ENCODE measurements around the gene MCCC1. TPM values are rescaled to one million over a fixed set of nuclear protein-coding genes. Genes with fewer than 3 reads are reported as not detected.
A peak's percentile ranks its signal among the peaks of the same experiment; 100 is the strongest.
"Not testable (repeated sequence)": the region's sequence is repeated elsewhere in the genome, so short reads cannot be mapped to it uniquely, and the experiment has no call there.

Gene MCCC1
- total RNA-seq (2014; rRNA removed; shearing (Covaris generic)) = 13.9 and 24.9 TPM in 2 replicates

DNA sequence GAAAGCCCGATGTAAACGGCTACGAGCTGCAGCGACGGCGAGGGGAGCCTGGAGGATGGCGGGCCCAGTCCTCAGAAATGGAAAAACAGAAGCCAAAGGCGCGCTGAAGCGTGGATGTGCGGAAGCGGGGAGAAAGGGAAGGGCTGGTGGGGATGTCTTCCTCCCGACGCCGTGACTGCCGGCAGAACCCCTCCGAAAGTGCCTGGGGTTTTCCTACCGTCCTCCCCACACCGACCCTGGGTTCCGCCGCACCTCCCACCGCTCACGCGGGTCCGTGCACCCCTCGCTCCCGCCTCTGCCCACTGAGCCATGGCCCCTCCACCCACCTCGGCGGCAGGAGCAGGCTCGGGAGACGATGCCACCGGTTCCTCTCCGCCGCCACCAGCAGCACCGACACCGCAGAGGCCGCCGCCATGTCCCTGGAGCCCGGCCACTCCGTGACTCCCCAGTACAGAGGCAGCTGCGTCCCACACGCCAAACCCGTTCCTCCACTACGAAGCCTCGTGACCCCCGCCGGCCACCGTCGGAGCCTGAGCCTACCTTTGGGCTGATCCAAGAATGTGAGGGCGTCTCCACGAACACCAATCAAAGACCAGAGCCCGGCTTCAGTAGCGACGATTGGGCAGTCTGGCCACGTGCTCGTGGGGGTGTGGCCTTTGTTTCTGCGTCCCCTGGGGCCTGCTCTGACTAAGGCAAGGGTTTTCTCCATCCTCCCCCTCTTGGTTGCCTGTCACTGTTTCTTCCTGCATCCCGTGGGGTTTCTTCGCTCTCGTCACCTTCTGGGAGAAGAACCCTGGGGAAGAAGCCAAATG lies at the start of gene MCCC1:
Gene MCCC1, minus strand, starts transcription at position 471 of the 812 bp plus-strand sequence. Its CDS starts 56 bp downstream, at position 415.
- DNase-seq (ENCODE audit: low spot score) = peak; percentile 99

DNA sequence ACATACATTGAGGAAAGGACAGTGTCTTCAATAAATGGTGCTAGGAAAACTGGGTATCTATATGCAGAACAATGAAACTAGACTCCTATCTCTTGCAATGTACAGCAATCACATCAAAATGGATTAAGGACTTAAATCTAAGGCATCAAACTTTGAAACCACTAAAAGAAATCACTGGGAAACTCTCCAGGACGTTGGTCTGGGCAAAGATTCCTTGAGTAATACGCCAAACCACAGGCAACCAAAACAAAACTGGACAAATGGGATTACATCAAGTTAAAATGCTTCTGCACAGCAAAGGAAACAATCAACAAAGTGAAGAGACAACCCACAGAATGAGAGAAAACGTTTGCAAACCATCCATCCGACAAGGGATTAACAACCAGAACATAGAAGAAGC lies 48.8 kb upstream of the MCCC1 start:
- DNase-seq (ENCODE audit: low spot score) = peak; percentile 73

DNA sequence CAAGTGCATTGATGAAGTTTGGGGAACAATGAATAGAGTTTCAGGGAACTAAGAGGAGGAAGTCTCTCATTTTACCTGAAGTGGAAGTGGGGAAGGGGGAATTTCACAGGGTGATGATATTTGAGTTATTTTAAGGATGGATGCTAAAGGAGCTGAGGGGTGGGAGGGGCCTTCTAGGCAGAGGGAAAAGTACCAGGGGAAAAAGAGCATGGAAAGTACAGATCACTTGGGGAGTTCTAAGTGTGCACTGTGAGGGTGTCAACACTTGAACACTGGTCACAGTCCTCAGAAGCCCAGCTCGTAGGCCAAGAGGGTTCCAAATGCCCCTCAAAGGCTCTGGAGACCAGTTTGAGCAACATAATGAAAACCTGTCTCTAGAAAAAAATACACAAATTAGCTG lies 45.1 kb upstream of the MCCC1 start:
- DNase-seq (ENCODE audit: low spot score) = no peak

DNA sequence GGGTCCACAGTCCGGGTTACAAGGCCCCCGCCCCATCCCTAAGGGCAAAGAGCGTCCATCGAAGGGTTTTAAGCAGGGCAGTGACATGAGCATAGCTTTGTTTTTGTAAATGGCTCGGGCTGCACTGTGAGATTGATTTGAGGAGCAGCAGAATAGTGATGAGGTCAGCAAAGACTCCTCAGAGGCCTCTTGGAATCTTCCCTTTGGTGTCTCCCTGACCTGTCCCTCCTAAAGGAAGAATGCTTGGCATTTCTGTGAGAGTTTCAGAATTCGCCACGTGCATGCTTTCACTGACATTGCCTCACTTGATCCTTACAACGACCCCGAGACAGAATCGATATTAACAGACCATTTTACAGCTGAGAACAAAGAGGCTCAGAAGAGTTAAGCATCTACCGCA lies 42.9 kb upstream of the MCCC1 start:
- DNase-seq (ENCODE audit: low spot score) = no peak

DNA sequence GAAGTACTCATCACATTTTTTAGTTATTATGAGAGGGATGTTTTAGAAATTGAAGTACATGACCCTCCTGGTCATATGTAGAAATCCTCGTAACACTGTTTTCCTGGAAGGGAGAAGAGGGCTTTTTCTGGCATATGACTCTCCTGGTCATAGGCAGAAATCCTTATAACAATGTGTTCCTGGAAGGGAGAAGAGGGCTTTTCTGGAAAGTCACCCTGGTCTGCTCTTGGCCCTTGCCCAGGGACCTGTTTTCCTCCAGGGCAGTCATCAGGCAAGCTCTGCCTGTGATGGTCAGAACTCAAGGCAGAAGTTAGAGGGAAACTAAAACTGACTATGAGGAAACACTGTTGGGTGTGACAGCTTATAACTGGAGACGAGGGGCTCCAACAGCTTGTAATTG lies 35.5 kb upstream of the MCCC1 start:
- DNase-seq (ENCODE audit: low spot score) = no peak

DNA sequence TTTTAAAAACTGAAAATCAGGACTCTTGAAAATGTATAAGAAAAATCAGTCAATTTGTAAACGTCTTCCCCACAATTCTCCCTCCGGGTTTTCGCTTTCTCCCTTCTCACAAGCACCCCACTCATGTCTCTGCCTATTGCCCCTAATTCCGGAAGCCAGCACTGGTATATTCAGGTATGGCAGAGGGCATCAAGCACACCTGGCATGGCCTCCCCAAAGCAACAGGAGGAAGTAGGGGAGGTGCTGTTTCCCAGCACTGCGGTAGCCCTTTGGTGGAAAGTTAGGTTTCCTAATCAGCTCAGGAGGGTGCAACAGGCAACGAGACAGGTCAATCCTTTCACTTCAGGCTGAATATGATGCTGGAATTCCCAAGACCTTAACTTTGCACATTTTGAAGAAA lies 33.1 kb upstream of the MCCC1 start:
- no peak for DNase-seq (ENCODE audit: low spot score)

DNA sequence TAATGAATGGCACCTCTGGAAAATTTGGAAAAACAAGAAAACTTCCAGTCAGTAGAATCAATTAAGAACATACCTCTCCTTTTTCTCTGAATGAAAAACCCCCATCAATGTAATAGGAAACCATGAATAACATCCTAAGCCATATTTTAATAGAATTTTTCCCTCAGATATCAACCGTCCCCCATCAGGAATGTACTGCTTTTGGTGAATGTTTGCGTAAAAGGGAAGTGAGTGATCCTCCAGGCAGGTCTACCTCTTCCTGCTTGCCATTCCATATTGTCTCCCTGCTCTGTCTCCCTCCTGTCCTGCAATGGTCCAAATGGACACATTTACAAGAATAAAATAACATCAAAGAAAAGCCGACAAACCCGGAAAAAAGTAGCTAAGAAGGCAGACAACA lies 32.4 kb upstream of the MCCC1 start:
- no peak for DNase-seq (ENCODE audit: low spot score)

DNA sequence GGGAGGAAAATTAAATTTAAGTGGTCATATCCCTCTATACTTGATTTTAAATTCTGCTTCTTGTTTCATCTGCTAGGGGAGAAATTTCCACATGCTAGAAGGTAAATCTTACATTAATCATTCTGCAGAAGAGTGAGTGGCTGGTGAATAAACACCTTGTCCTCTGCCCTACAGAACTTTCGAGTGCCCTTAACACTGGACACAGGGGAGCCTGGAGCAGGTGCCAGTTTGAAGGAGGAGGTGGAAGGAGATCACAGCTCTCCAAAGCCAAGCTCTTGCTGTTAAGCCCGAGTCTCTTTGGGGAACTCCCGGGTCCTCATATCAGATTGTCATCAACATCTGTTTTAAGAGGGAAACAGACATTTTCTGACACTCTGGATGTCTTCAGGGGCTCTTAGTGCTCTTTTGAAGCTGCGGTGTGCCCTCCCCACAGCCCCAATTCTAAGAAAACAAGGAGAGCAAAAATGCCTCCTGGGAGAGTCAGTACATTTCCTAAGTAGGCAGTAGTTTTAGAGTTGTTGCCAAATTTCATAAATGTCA lies 32.0 kb upstream of the MCCC1 start:
- no peak for DNase-seq (ENCODE audit: low spot score)

DNA sequence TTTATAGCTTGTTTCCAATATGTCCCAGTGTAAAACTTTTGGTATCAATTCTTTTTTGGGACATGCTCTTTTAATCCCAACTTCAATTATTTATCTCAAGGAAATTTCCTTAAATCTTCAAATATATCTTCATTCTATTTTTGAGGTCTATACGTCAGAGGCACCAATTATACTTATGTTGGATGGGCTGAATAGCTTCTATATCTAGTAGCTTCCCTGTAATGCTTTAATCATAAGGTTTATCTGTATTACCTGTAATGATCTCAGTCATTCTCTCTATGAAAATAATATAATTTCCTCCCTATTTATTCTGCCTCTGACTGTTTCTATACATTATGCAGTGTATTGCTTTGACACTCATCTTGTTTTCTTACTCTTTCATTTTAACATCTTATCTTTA lies 29.9 kb upstream of the MCCC1 start:
- no peak for DNase-seq (ENCODE audit: low spot score)

DNA sequence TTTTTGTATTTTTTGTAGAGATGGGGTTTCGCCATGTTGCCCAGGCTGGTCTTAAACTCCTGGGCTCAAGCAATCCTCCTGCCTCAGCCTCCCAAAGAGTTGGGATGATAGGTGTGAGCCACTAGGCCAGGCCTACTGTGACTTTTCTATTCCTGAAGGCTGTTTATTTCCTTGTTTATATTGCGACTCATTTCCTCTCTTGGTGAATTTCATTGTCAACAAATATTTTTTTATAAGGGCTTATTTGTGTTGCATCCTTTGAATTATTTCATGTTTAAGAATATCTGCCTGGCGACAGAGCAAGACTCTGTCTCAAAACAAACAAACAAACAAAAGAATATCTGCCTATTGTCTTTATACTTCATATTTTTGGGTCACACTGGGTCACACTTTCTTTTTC lies 29.4 kb upstream of the MCCC1 start:
- DNase-seq (ENCODE audit: low spot score) = no peak

DNA sequence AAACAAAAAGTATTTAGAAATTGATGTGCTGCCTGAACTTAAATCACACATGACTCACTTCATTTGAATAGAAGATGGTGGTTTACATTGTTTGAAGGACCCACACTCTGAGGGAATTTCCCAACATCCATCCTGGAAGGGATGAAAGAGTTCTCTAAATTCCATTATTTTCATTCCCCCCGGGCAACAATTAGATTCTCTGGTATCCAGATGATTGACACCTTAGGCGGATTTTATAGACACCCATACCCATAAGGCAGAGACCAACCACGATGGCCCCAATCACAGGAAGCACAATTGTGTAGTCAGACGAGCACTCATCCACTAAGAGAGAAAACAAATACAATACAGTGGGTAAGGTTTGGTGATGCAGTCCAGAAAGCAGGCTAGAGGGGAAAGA lies 24.6 kb upstream of the MCCC1 start:
- DNase-seq (ENCODE audit: low spot score) = peak; percentile 43

DNA sequence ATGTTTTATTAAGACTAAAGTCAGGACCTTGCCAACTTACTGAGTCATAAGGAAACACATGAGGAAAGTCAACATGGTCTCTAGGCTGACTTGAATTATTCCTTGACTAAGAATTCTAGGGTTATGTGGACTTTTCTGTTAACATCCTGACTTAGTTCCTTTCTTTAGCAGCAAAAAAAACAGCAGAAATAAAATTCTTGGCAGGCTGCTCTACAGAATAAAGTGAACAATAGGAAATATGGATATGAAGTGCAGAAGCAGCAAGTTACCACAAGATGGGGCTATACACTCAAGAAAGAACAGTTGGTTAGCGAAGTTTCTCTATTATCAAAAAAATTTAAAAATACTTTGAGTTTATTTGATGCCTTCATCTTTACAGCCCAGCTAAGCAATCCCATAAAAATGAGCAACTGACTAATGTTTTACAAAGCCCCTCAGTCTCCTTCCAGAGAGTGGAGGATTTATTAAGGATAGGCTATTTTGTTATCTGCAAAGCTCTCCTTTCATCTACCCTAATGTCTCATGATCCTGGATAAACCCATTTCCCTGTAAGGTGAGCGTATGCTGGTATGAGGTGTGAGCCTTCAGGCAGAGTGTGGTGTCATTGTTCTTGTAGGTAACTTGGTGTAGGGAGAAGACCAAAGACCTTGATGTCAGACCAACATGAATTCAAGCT lies 23.1 kb upstream of the MCCC1 start:
- DNase-seq (ENCODE audit: low spot score) = peak; percentile 64

DNA sequence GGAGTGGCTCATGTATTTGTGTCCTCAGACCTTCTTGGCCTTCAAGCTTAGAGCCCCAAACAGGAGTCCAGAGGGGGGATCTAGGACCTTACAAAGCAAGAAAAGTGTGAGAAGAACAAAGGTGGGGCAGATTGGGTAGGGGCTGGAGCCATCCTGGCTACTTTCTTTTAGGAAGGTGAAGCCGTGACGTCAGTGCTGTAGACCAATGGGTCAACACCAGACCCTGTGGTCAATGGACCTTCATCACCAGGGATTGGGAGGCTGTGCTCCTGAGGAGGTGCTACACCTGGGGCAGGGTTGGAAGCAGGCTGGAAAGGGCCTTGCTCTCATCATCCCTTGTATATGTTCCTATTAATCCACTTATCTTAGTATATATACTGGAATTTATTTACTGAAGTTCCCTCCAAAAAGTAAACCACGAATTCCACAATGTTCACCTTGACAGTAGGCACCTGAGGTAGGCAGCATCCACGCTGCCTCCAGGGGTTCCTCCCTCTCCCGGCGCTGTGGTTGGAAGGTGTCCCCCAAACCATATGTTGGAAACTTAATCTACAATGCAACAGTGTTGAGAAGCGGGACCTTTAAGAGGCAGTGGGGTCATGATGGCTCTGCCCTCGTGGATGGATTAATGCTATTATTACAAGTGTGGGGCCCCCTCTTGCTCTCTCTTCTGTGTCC lies 21.4 kb upstream of the MCCC1 start:
- DNase-seq (ENCODE audit: low spot score) = no peak

DNA sequence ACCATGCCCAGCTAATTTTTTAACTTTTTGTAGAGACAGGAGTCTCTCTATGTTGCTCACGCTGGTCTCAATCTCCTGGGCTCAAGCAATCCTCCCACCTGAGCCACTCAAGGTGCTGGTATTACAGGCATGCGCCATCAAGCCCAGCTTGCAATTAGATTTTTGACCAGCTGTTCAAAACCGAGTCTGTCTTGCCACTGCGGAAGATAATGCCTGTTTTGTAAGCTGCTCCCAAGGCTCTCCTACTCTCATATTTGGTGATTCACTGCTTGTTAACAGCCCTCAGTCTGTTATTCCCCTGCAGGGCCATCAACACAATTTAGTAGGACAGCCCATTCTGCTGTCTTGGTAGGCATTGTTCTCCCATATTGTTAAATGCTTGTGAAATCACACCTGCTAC lies 17.8 kb upstream of the MCCC1 start:
- no peak for DNase-seq (ENCODE audit: low spot score)

DNA sequence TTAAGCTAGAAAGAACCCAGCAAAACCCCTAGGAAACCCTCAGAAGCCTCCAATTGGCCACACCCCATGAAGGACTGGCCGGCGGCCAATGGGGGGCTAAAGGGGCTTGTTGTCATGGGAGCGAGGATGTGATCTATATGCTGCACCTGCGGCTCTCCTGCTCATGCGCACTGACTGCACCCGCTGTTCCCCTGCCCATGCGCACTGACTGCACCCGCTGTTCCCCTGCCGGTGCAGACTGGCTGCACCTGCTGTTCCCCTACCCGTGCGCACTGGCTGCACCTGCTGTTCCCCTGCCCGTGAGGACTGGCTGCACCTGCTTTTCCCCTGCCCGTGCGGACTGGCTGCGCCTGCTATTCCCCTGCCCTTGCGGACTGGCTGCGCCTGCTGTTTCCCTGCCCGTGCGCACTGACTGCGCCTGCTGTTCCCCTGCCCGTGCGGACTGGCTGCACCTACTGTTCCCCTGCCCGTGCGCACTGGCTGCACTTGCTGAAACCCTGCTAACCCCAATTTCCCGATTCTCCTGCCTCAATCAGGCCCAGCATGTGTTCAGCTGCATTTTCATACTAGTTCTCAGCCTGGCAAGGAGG lies 16.8 kb upstream of the MCCC1 start:
- no peak for DNase-seq (ENCODE audit: low spot score)

DNA sequence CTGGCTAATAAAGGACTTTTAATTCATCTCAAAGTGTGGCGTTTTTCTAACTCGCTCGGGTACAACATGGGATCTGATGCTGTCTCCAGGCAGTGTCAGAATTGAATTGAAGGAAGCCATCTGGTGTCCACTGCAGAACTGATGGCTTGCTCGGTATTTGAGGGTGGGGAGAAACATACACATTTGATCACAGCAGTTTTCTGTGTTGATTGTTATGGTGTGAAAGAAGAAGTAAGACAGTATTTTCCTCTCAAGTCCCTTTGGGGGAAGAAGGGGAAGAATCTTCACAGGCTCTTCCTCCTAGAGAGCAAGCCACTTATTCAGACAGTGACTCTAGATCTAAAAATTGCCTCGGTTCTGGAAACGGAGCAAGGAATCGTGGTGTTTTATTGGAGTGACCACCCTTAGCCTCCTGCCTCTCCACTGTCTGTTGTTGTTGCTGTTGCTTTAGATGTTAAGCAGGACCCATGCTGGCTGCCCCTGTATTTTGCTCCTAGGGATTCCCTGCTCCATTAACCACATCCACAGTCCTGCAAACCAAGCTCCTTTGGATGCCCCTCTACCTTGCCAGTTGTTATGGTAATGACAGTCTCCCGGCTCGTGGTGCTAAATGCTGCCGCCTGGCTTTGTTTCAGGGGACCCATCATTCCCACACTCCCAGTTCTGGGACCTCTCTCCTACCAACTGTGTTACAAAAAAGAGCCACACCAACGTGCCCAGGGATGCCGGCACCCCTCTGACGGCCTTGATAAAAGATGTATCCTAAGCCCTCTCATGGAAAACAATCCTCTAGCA lies 15.3 kb upstream of the MCCC1 start:
- no peak for DNase-seq (ENCODE audit: low spot score)

DNA sequence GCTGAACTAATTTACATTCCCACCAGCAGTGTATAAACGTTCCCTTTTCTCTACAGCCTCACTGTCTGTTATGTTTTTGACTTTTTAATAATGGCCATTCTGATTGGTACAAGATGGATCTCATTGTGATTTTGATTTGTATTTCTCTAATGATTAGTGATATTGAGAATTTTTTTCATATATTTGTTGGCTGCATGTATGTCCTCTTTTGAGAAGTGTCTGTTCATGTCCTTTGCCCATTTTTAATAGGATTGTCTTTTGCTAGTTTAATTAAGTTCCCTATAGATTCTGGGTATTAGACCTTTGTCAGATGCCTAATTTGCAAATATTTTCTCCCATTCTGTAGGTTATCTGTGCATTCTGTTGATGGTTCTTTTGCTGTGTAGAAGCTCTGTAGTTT lies 10.6 kb upstream of the MCCC1 start:
- DNase-seq (ENCODE audit: low spot score) = not testable (repeated sequence)

DNA sequence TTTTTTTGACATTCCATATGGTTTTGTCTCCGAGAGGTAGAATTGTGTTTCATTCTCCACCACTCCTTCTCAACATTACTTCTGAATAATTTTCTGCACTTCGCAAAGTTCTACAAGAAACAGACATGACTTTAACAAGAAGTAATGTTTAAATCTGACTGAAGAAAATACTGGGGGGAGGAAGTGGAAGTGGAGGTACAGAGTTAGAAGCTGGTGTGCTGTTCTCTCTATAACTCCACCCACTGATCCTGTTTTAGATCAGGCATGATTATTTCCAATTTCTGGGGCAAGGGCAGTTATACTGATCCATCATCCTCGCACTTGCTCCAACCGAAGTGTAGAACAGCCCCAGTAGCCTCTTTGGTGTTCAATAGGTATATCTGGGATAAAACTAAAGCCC lies 9.2 kb upstream of the MCCC1 start:
- DNase-seq (ENCODE audit: low spot score) = no peak

DNA sequence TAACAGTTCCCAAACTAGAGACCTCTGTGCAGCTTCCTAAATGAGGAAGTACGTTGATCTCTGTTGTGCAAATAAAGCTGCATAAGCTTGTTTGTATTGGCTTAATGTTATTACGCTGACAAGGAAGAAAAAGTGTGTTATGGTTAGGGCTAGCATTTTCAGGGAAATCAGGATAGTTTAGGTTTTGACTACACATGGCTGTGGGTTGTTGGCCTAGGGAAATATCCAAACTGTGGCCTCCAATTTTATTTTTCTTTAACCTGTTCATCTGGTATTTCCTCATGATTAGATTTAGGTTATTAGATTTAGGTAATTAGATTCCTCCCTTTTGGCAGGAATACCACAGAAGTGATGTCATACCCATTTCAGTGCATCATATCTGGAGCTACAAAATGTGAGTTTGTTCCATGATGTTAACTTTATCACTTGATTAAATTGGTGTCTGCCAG lies 8.7 kb upstream of the MCCC1 start:
- DNase-seq (ENCODE audit: low spot score) = peak; percentile 33

DNA sequence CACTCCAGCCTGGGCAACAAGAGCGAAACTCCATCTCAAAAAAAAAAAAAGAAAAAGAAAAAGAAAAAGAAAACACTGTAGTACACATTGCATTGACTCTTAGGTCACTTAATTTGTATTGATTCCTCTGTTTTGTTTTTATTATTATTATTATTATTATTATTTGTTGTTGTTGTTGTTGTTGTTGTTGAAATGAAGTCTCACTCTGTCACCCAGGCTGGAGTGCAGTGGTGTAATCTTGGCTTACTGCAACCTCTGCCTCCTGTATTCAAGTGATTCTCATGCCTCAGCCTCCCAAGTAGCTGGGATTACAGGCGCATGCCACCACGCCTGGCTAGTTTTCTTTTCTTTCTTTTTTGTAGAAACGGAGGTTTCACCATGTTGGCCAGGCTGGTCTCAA lies 8.1 kb upstream of the MCCC1 start:
- not testable (repeated sequence) for DNase-seq (ENCODE audit: low spot score)

DNA sequence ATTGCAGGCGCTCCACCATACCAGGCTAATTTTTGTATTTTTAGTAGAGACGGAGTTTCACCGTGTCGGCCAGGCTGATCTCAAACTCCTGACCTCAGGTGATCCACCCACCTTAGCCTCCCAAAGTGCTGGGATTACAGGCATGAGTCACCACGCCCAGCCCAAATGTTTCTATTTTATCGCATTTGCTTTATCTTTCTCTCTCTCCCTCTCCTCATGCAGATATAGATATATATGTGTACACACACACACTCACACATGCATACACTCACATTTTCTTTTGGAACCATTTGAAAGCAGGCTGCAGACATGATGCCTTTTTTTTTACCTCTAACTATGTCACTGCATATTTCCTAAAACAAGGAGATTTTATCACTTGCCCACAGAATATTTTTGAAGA lies 7.3 kb upstream of the MCCC1 start:
- DNase-seq (ENCODE audit: low spot score) = no peak
